KG1 (cell line): ENCODE data around the gene RASAL2.
"Not testable (repeated sequence)": the region's sequence is repeated elsewhere in the genome, so short reads cannot be mapped to it uniquely, and the experiment has no call there.

Source experiments
- DNase-seq: peaks from one replicate; lab custom pipeline; 2025; lab: John Stamatoyannopoulos, UW

RASAL2 gene

GRCh38 chr1:178283409-178283808 lies 189.5 kb downstream of the RASAL2 start:
- no peak for DNase-seq

GRCh38 chr1:178284058-178284457 lies 190.2 kb downstream of the RASAL2 start:
- no peak for DNase-seq

- DNase-seq, result no peak
Observed at GRCh38 chr1:178291166-178291565, 197.3 kb downstream of the RASAL2 start.

- DNase-seq, result no peak
Observed at GRCh38 chr1:178294654-178295053, 200.8 kb downstream of the RASAL2 start.

- DNase-seq, result no peak
Observed at GRCh38 chr1:178300352-178300699, 206.4 kb downstream of the RASAL2 start.

GRCh38 chr1:178301141-178301540 lies 207.2 kb downstream of the RASAL2 start:
- no peak for DNase-seq

- no peak for DNase-seq
Observed at GRCh38 chr1:178307264-178307663, 213.4 kb downstream of the RASAL2 start.

- DNase-seq, result no peak
Observed at GRCh38 chr1:178308438-178308837, 214.5 kb downstream of the RASAL2 start.

- DNase-seq, result peak; percentile 28
Observed at GRCh38 chr1:178310685-178311105, 216.8 kb downstream of the RASAL2 start.

- DNase-seq, result no peak
Observed at GRCh38 chr1:178311164-178311563, 217.3 kb downstream of the RASAL2 start.

- DNase-seq, result not testable (repeated sequence)
Observed at GRCh38 chr1:178320280-178320982, 226.5 kb downstream of the RASAL2 start.

- no peak for DNase-seq
Observed at GRCh38 chr1:178323067-178323466, 229.2 kb downstream of the RASAL2 start.

GRCh38 chr1:178324003-178324402 lies 230.1 kb downstream of the RASAL2 start:
- no peak for DNase-seq

GRCh38 chr1:178328728-178329127 lies 234.8 kb downstream of the RASAL2 start:
- DNase-seq, result no peak

- DNase-seq, result no peak
Observed at GRCh38 chr1:178330153-178330552, 236.2 kb downstream of the RASAL2 start.

- DNase-seq, result no peak
Observed at GRCh38 chr1:178330848-178331497, 237.1 kb downstream of the RASAL2 start.

GRCh38 chr1:178335426-178335825 lies 241.5 kb downstream of the RASAL2 start:
- no peak for DNase-seq

GRCh38 chr1:178337091-178337706 lies 243.3 kb downstream of the RASAL2 start:
- DNase-seq, result peak; percentile 15

GRCh38 chr1:178339834-178340233 lies 245.9 kb downstream of the RASAL2 start:
- no peak for DNase-seq

- no peak for DNase-seq
Observed at GRCh38 chr1:178341261-178341956, 247.5 kb downstream of the RASAL2 start.

GRCh38 chr1:178342745-178343144 lies 248.8 kb downstream of the RASAL2 start:
- no peak for DNase-seq

GRCh38 chr1:178344513-178345091 lies 250.7 kb downstream of the RASAL2 start:
- DNase-seq, result no peak
